NB4 (cell line): ENCODE results near the gene VPS54.

Source experiments
- DNase-seq: peaks from one replicate; pipeline ENCODE4 v3.0.0; 2010; ENCODE audit warnings: low read depth
- H3K4me3 ChIP-seq: one replicate; pipeline ENCODE4 v1.5.1; 2011; ENCODE audit warnings: mild to moderate bottlenecking, low read depth, low read length, moderate library complexity
- MYC ChIP-seq: IDR thresholded peaks from 2 replicates; pipeline ENCODE4 v1.6.1; 2011; ENCODE audit warnings: low read depth, low read length
- POLR2A ChIP-seq: IDR thresholded peaks from 2 replicates; pipeline ENCODE4 v1.6.1; 2011; ENCODE audit warnings: mild to moderate bottlenecking; ENCODE audit not compliant: insufficient read length; ENCODE audit errors: extremely low read depth
- TF ChIP-seq, protein P1 (sequence below): IDR thresholded peaks from 2 replicates; pipeline ENCODE4 v1.6.1; 2011; ENCODE audit warnings: low read depth, low read length
- TF ChIP-seq, protein P2 (sequence below): IDR thresholded peaks from one replicate; pipeline ENCODE4 v1.5.1; 2012; ENCODE audit warnings: low read depth, low read length

VPS54 gene

DNA sequence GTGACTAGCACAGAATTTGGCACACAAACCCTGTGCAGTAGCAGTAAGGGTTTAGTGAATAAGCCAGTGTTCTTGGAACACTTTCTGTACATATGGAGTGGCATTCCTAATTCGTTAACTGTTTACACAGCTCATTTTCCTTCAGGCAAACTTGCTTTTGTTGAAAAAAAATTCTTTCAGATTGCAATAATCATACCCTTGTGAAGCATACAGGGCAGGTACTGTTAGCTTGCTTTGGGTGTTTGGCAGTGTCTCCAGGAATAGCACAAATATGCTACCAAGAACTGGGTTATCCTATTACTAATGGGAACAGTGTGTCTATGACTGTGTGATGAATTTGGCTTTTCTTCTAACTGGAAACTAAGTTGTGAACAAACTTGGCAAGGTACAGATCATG lies 144.1 kb downstream of the VPS54 start:
- TF ChIP-seq, protein P1, sequence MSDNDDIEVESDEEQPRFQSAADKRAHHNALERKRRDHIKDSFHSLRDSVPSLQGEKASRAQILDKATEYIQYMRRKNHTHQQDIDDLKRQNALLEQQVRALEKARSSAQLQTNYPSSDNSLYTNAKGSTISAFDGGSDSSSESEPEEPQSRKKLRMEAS, result no peak
- TF ChIP-seq POLR2A (no peak), MYC (no peak)
- TF ChIP-seq, protein P2, sequence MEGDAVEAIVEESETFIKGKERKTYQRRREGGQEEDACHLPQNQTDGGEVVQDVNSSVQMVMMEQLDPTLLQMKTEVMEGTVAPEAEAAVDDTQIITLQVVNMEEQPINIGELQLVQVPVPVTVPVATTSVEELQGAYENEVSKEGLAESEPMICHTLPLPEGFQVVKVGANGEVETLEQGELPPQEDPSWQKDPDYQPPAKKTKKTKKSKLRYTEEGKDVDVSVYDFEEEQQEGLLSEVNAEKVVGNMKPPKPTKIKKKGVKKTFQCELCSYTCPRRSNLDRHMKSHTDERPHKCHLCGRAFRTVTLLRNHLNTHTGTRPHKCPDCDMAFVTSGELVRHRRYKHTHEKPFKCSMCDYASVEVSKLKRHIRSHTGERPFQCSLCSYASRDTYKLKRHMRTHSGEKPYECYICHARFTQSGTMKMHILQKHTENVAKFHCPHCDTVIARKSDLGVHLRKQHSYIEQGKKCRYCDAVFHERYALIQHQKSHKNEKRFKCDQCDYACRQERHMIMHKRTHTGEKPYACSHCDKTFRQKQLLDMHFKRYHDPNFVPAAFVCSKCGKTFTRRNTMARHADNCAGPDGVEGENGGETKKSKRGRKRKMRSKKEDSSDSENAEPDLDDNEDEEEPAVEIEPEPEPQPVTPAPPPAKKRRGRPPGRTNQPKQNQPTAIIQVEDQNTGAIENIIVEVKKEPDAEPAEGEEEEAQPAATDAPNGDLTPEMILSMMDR, result no peak
- no peak for DNase-seq
- H3K4me3 ChIP-seq, result no peak overlapping the region

DNA sequence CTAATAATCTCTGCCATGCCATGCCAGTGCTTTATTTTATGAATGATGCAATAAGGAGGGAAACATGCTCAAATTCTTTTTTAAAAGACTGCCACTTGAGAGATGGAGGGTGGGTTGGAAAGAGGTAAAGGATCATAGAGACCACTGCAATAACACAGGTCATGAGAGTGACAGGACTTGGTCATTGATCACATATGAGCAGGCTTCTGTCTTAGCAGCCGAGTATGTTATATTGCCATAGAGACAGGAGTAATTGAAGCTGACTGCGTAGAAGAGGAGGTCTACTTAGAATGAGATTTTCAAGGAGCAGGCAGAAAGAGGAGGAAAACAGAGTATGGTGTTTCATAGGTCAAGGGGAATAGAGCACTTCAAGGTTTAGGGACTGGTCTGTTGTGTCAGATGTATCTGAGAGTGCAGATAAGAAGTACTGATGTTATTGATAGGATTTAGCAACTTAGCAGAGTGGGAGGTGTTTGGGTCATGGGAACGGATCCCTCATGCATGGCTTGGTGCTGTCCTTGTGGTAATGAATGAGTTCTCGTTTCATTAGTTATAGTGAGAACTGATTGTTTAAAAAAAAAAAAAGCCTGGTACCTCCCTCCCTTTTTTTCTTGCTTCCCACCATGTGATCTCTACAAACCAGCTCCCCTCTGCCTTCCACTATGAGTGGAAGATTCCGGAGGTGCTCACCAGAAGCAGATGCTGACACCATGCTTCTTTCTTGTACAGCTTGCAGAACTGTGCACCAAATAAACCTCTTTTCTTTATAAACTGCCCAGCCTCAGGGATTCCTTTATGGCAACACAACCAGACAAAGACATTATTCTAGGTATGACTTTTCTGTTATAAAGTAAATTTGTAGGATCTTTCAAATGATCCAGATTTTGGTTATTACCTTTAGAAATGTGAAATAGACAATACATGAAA lies 144.8 kb downstream of the VPS54 start:
- DNase-seq, result no peak
- TF ChIP-seq POLR2A, result no peak
- no peak for TF ChIP-seq MYC
- TF ChIP-seq, protein P1, result no peak
- TF ChIP-seq, protein P2, result no peak
- no peak overlapping the region for H3K4me3 ChIP-seq

DNA sequence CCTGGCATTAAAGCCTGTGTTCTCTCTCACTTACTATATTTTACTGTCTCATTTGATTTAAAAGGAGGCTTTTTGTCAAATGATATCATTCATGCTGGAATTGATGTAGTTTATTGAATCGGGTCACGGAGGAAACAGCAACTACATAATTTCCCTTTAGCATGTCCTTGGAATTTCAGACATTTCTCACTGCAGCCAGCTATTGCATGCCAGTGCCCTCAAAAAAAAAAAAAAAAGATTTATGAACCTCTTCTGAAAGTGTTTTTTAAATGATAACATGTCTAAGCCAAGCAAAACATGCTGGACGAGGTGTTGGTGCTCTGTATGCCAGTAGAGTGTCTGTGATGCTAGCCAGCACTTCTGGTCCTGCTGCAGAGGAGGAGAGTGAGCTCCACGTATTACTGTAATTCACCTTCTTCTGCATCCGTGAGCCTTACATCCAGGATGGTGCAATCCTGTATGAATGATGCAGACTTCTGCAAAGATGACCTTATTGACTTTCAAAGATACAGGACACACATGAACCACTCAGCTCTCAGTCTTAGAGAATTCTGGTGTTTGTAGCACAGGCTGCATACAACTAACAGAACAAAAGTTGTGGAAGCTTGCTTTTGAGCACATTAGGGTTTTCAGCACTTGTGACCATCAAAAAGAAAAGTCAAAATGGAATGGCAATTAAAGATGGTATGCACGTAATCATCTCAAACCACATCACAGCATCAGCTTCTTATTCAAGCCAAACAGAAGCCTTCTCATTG lies 146.5 kb downstream of the VPS54 start:
- no peak for DNase-seq
- TF ChIP-seq POLR2A (no peak), MYC (no peak)
- TF ChIP-seq, protein P2, result no peak
- TF ChIP-seq, protein P1, result no peak
- no peak overlapping the region for H3K4me3 ChIP-seq

DNA sequence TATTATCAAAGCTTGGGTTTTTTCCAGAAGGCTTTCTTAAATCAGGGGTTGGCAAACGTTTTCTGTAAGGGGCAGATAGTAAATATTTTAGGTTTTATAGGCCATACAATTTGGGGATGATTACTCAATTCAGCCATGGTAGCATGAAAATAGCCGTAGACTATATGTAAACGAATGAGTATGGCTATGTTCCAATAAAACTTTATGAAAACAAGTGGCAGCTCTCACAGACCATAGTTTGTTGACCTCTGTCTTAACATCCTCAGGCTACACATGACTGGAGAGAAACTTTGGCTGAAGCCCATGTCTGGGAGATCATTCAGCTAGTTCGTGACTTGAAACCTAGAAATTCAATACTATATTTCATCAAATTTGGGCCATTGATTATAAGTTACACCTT lies 147.4 kb downstream of the VPS54 start:
- no peak overlapping the region for H3K4me3 ChIP-seq
- TF ChIP-seq, protein P1, result no peak
- DNase-seq, result no peak

DNA sequence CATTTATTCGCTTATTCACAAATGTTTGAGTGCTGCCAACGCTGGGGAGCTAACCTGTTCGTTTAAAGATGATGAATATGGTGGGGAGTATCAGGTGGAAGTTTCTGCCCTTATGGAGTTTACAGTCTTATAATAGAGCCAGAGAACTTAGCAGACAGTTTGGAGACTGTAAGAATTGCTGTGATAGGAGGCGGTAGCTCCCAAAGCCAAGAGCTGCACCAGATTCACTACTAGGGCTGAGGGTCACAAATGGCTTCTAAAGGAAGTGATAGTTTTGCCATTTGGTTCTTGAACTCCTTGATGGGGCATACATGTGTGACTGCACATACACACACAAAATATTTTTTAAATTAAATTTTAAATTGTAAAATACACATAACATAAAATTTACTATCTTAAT lies 148.5 kb downstream of the VPS54 start:
- no peak for DNase-seq
- no peak overlapping the region for H3K4me3 ChIP-seq
- no peak for TF ChIP-seq MYC
- TF ChIP-seq, protein P2, result no peak
- no peak for TF ChIP-seq POLR2A
- TF ChIP-seq, protein P1, result no peak

DNA sequence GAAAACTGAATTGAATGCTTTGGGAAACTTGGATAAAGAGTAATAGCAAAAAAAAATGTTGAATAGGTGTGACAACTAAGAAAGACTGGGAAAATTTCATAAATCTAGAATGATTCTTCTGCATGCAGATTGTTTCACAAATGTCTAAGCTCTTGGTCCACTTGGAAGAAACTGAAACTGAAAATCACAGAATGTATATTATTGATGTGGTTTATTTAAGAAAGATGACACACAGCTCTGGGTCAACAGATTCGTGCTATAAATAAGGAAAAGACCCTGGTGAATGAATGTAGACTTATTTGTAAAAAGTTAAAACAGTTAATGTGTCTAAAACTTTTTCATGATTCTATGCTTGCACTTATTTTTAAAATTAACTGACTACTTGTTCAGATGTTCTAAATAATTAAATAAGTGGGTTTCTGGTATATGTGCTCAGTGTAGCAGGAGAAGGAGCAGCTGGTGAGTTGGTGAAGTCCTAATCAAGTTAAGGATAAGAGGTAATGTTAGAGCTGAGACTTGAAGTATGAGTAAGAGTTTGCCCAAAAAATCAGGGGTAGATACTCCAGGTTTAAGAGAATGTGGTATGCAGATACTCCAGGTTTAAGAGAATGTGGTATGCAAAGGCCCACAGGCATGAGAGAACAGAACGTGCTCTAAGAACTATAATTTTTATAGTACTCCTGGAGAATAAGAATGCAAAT lies 153.1 kb downstream of the VPS54 start:
- no peak for TF ChIP-seq MYC
- TF ChIP-seq, protein P2, result no peak
- no peak overlapping the region for H3K4me3 ChIP-seq
- DNase-seq, result no peak
